Measurements from ENCODE around the gene ARPP19. TPM values are rescaled to one million over a fixed set of nuclear protein-coding genes. Genes with fewer than 3 reads are reported as not detected.

ARPP19 gene
- total and polyA plus RNA-seq, 2 experiments from 2014 or later = 78.3 to 192 TPM

GRCh38 chr15:52557274-52557641 is 11.6 kb downstream of the ARPP19 start:
- H3K4me1 ChIP-seq (ENCODE audit: insufficient read depth) = 0 out of 2 replicates have a peak, but pooled peaks cover 5% of the 10 kb centered on the region
- no peak for TF ChIP-seq EZH2phosphoT487 (IDR thresholded peaks at IDR 0.05; ENCODE audit: unreplicated experiment)
- no peak for TF ChIP-seq CTCF (conservative IDR thresholded peaks at IDR 0.05; ENCODE audit: low read depth in 2 of 2)
- no peak for TF ChIP-seq CREB1 (CRISPR knock-in tag; IDR thresholded peaks at IDR 0.05; ENCODE audit: low read depth)
- TF ChIP-seq EZH2 (IDR thresholded peaks at IDR 0.05; ENCODE audit: low read depth, unreplicated experiment) = no peak
- TF ChIP-seq POLR2AphosphoS5 (IDR thresholded peaks at IDR 0.05; ENCODE audit: low read depth) = no peak
- TF ChIP-seq REST (IDR thresholded peaks at IDR 0.05; ENCODE audit: unreplicated experiment) = no peak
- TF ChIP-seq, protein P1, sequence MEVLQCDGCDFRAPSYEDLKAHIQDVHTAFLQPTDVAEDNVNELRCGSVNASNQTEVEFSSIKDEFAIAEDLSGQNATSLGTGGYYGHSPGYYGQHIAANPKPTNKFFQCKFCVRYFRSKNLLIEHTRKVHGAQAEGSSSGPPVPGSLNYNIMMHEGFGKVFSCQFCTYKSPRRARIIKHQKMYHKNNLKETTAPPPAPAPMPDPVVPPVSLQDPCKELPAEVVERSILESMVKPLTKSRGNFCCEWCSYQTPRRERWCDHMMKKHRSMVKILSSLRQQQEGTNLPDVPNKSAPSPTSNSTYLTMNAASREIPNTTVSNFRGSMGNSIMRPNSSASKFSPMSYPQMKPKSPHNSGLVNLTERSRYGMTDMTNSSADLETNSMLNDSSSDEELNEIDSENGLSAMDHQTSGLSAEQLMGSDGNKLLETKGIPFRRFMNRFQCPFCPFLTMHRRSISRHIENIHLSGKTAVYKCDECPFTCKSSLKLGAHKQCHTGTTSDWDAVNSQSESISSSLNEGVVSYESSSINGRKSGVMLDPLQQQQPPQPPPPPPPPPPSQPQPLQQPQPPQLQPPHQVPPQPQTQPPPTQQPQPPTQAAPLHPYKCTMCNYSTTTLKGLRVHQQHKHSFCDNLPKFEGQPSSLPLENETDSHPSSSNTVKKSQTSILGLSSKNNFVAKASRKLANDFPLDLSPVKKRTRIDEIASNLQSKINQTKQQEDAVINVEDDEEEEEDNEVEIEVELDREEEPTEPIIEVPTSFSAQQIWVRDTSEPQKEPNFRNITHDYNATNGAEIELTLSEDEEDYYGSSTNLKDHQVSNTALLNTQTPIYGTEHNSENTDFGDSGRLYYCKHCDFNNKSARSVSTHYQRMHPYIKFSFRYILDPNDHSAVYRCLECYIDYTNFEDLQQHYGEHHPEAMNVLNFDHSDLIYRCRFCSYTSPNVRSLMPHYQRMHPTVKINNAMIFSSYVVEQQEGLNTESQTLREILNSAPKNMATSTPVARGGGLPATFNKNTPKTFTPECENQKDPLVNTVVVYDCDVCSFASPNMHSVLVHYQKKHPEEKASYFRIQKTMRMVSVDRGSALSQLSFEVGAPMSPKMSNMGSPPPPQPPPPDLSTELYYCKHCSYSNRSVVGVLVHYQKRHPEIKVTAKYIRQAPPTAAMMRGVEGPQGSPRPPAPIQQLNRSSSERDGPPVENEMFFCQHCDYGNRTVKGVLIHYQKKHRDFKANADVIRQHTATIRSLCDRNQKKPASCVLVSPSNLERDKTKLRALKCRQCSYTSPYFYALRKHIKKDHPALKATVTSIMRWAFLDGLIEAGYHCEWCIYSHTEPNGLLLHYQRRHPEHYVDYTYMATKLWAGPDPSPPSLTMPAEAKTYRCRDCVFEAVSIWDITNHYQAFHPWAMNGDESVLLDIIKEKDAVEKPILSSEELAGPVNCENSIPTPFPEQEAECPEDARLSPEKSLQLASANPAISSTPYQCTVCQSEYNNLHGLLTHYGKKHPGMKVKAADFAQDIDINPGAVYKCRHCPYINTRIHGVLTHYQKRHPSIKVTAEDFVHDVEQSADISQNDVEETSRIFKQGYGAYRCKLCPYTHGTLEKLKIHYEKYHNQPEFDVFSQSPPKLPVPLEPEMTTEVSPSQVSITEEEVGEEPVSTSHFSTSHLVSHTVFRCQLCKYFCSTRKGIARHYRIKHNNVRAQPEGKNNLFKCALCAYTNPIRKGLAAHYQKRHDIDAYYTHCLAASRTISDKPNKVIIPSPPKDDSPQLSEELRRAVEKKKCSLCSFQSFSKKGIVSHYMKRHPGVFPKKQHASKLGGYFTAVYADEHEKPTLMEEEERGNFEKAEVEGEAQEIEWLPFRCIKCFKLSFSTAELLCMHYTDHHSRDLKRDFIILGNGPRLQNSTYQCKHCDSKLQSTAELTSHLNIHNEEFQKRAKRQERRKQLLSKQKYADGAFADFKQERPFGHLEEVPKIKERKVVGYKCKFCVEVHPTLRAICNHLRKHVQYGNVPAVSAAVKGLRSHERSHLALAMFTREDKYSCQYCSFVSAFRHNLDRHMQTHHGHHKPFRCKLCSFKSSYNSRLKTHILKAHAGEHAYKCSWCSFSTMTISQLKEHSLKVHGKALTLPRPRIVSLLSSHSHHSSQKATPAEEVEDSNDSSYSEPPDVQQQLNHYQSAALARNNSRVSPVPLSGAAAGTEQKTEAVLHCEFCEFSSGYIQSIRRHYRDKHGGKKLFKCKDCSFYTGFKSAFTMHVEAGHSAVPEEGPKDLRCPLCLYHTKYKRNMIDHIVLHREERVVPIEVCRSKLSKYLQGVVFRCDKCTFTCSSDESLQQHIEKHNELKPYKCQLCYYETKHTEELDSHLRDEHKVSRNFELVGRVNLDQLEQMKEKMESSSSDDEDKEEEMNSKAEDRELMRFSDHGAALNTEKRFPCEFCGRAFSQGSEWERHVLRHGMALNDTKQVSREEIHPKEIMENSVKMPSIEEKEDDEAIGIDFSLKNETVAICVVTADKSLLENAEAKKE (CRISPR knock-in tag; IDR thresholded peaks at IDR 0.05) = no peak
- TF ChIP-seq ZNF331 (CRISPR knock-in tag; IDR thresholded peaks at IDR 0.05; ENCODE audit: low read depth) = no peak
- no peak for TF ChIP-seq STAT1 (IDR thresholded peaks at IDR 0.05; ENCODE audit: unreplicated experiment)
- TF ChIP-seq JUNB (IDR thresholded peaks at IDR 0.05; ENCODE audit: unreplicated experiment) = no peak
- no peak for TF ChIP-seq ZNF114 (CRISPR knock-in tag; IDR thresholded peaks at IDR 0.05)
- TF ChIP-seq ETS1 (IDR thresholded peaks at IDR 0.05) = no peak
- TF ChIP-seq NANOG (IDR thresholded peaks at IDR 0.05; ENCODE audit: borderline replicate concordance) = no peak
- Mint-ChIP-seq H3K27me3 (ENCODE audit: insufficient read depth, low read depth, poor library complexity) (peaks cover 3% of the 10 kb centered on the region), H3K4me1 (peaks cover 16% of the 10 kb centered on the region), H3K4me3 (no peak overlapping the region), H3K36me3 (ENCODE audit: low read depth) (peaks cover 25% of the 10 kb centered on the region; the same call in 2 of the 3 replicates), H3K9me3 (no peaks in the 10 kb centered on the region), H3K27ac (no peak overlapping the region)
- peaks cover 96% of the 10 kb centered on the region for H3K79me2 ChIP-seq (replicated peaks; ENCODE audit: insufficient read depth)
- H3K27ac ChIP-seq (ENCODE audit: low read depth) = no peak overlapping the region
- DNase-seq (ENCODE audit: low spot score) = no peak
- no peak overlapping the region for H2AFZ ChIP-seq
- H3K9me2 ChIP-seq (ENCODE audit: insufficient read depth) = no peaks in the 10 kb centered on the region
- no peaks in the 10 kb centered on the region for H3K27me3 ChIP-seq (ENCODE audit: insufficient read depth)
- H3K4me3 ChIP-seq = no peak overlapping the region
- no peak for ATAC-seq
- peaks cover 19% of the 10 kb centered on the region; the same call in 1 of the 2 replicates for H3K36me3 ChIP-seq (ENCODE audit: insufficient read depth)
- H3K4me2 ChIP-seq = no peak overlapping the region
- no peaks in the 10 kb centered on the region for H3F3A ChIP-seq (replicated peaks; ENCODE audit: low read depth)
- H4K20me1 ChIP-seq (replicated peaks; ENCODE audit: insufficient read depth) = peaks cover 46% of the 10 kb centered on the region

All from GM23338 (cell line).